Suprapubic skin (tissue), 2 donors: ENCODE data around the gene SSX7.
"Not testable (repeated sequence)": the region's sequence is repeated elsewhere in the genome, so short reads cannot be mapped to it uniquely, and the experiment has no call there.

Experiments
- EP300 ChIP-seq: sonication (generic); formaldehyde crosslinking; IDR thresholded peaks from one replicate; pipeline ENCODE4 v1.6.1; 2017; ENCODE audit warnings: antibody characterized with exemption
- POLR2A ChIP-seq, 2 donors: fragments of 450-650 bp; IDR thresholded peaks; one replicate each; pipeline ENCODE4 v1.6.1; 2017; ENCODE audit warnings: antibody characterized with exemption in 2 of 2, mild to moderate bottlenecking in 2 of 2, moderate library complexity in 2 of 2

DNA sequence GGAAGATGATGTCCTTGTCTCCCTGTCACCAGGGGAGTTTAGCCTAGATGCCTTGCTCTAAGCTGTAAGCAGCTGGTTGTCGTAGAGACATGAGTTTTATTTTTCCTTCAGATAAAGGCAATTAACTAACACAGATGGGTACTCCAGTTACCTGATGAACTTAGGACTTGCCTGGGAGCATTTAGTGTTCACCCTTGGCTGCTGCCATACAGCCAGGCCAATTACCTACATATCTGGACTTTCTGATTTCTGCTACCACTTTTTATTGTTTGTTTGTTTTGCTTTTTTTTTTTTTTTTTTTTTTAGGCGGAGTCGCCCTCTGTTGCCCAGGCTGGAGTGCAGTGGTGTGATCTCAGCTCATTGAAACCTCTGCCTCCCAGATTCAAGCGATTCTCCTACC is 37.3 kb upstream of the SSX7 start:
- TF ChIP-seq POLR2A (IDR thresholded peaks at IDR 0.05); EP300: not testable (repeated sequence)
